Measurements from ENCODE around the gene CMSS1.

The CMSS1 gene

DNA sequence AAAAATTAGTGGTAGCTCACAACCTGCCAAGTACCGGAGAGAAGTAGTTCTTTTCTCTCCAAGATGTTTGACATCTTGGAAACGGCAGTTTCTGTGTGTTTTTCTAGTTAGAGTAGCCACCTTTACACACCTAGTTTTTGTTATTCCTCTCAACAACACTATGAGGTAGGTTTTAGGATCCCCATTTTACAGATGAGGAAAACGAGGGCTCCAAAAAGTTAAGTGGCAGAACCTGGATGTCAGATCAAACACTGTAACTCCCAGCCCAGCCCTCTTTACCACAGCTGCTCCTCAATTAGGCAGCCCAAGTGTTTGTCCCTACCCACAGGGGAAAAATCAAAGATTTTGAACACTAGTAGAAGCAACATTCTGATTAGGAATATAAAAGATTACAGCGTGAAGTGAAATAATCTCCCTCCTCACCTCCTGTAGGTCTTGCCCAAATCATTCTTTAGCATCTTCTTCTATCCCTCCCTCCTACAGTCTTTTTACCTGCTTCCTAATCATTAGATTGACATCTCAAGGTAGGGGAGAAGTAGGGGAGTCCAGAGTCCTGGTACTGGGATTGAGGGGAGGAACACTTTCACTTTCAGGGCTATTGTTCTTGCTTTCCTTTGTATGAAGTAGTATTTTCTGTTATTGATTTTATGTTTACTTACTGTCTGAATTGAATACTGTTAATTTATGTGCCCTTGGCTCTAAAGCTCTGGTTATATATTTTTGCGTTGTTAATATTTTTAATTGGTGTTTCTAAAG, 142.6 kb downstream of the CMSS1 start:
- Histone ChIP-seq H3K27ac (ENCODE audit: low read depth, low read length, severe bottlenecking) (no peak overlapping the region), H3K4me1 (ENCODE audit: control insufficient read depth, insufficient read depth, low read length, poor library complexity, severe bottlenecking) (peaks cover 5% of the 10 kb centered on the region), H3K4me3 (ENCODE audit: extremely low read depth, insufficient read depth, low read length, poor library complexity, severe bottlenecking) (no peak overlapping the region), H3K9me3 (ENCODE audit: control insufficient read depth, low read length) (no peaks in the 10 kb centered on the region), H3K36me3 (ENCODE audit: control insufficient read depth, insufficient read depth, low read length) (no peaks in the 10 kb centered on the region)
- WGBS, 2 experiments (ENCODE audit: insufficient coverage in 2 of 2) = 100% methylated on average over 1 of the region's 5 CpGs; no CpG with 5 or more reads in 1 of the 2 experiments

DNA sequence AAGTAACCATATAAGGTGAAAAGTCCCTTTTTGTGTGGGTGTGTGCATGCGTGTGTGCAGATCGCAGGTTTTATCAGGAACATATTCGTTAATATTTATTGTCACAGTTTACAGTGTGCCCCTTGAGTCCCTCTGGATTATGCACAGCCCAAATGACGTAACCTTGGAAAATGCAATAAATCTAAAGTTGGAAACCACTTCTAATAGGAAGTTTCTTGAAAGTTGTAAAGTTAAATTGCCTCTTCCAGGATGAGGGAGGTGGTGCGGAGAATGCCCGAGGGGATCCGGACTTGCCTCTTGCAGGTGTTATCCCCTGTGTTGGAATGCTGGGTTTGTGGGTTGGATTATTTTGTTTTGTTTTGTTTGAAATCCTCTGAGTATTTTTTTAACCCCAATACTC, 143.3 kb downstream of the CMSS1 start:
- no peaks in the 10 kb centered on the region for H3K9me3 ChIP-seq (ENCODE audit: control insufficient read depth, low read length)
- WGBS, 2 experiments (ENCODE audit: insufficient coverage in 2 of 2) = 94% methylated on average over 5 of the region's 7 CpGs; no CpG with 5 or more reads in 1 of the 2 experiments
- H3K27ac ChIP-seq (ENCODE audit: low read depth, low read length, severe bottlenecking) = no peak overlapping the region
- peaks cover 5% of the 10 kb centered on the region for H3K4me1 ChIP-seq (ENCODE audit: control insufficient read depth, insufficient read depth, low read length, poor library complexity, severe bottlenecking)
- no peak overlapping the region for H3K4me3 ChIP-seq (ENCODE audit: extremely low read depth, insufficient read depth, low read length, poor library complexity, severe bottlenecking)
- no peaks in the 10 kb centered on the region for H3K36me3 ChIP-seq (ENCODE audit: control insufficient read depth, insufficient read depth, low read length)

DNA sequence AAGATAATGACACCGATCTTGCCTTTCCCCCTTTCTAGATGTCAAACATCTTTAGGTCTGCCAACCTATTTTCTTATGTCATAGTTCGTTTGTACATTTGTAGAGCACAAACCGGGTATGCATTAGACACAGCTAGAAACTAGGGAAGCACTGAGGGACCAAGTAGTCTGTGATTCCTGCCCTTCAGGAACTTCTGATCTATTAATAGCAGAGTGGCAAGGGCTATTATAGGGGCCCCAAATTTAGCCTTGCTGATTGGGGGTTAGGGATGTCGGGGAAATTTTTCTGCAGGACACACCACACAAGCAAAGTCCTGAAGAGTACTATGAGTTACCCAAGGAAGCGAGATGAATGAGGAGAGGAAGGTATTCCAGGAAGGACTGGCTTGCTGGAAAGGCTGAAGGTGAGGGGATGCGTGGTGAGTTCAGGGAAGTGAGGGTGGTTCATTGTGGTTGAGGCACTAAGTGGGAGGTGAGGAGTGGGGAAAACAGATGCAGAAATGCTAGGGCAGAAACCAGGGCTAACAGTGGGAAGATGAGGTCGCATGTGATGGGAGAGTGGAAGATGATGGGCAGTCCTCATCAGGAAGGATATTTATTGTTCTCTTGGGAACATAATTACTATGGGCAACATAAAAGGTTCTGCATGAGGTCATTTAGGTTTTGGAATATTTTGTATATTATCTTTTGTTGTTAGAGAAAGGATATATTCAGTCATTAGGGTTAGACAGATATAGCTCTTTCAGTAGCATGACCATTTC, 144.3 kb downstream of the CMSS1 start:
- 92 to 94% methylated on average over 3 to 5 of the region's 7 CpGs for WGBS, 2 experiments (ENCODE audit: insufficient coverage in 2 of 2)
- no peak overlapping the region for H3K4me3 ChIP-seq (ENCODE audit: extremely low read depth, insufficient read depth, low read length, poor library complexity, severe bottlenecking)
- no peak overlapping the region for H3K27ac ChIP-seq (ENCODE audit: low read depth, low read length, severe bottlenecking)
- peaks cover 5% of the 10 kb centered on the region for H3K4me1 ChIP-seq (ENCODE audit: control insufficient read depth, insufficient read depth, low read length, poor library complexity, severe bottlenecking)
- H3K9me3 ChIP-seq (ENCODE audit: control insufficient read depth, low read length) = no peaks in the 10 kb centered on the region
- no peaks in the 10 kb centered on the region for H3K36me3 ChIP-seq (ENCODE audit: control insufficient read depth, insufficient read depth, low read length)

DNA sequence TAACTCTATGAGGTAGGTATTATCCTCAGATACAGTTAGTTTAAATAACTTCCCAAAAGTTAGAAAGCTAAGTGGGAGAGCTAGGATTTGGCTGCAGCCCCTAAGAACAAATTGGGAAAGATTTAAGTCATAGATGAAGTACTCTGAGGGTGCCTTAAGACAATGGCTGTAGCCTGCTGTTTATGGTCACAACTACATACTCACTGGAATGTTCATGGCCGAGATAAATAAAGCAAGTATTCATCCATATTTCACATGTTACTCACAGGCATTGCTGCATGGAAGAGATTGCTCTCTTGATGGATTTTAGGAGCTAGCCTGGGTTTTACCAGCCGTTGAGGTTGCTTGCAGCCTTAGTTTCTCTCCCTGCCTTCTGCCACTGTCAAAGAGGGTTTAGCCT, 145.0 kb downstream of the CMSS1 start:
- peaks cover 12% of the 10 kb centered on the region for H3K4me1 ChIP-seq (ENCODE audit: control insufficient read depth, insufficient read depth, low read length, poor library complexity, severe bottlenecking)
- H3K27ac ChIP-seq (ENCODE audit: low read depth, low read length, severe bottlenecking) = no peak overlapping the region
- H3K4me3 ChIP-seq (ENCODE audit: extremely low read depth, insufficient read depth, low read length, poor library complexity, severe bottlenecking) = no peak overlapping the region
- H3K36me3 ChIP-seq (ENCODE audit: control insufficient read depth, insufficient read depth, low read length) = no peaks in the 10 kb centered on the region
- H3K9me3 ChIP-seq (ENCODE audit: control insufficient read depth, low read length) = no peaks in the 10 kb centered on the region
- WGBS, 2 experiments (ENCODE audit: insufficient coverage in 2 of 2) = 79 to 90% methylated on average over 2 of the region's 2 CpGs

DNA sequence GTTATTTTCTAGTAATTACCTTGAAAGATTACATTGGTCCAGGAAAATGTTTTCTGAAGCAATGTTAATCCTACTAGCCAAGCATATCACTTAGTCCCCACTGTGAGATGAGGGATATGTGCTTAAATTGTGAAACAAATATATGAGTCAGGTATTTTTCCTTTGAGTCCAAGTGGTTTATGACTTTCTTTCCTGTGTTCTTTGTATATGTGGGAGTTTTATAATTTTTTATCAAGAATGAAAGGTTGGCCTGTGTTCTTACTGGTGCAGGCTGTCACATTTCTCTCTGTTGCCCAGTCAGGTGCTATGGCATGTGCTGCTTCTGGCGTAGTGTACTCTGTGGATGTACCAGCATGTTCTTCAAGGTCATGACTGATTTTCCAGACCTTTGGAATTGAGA, 147.4 kb downstream of the CMSS1 start:
- Histone ChIP-seq H3K4me1 (ENCODE audit: control insufficient read depth, insufficient read depth, low read length, poor library complexity, severe bottlenecking) (peaks cover 15% of the 10 kb centered on the region), H3K27ac (ENCODE audit: low read depth, low read length, severe bottlenecking) (no peak overlapping the region), H3K36me3 (ENCODE audit: control insufficient read depth, insufficient read depth, low read length) (no peaks in the 10 kb centered on the region), H3K4me3 (ENCODE audit: extremely low read depth, insufficient read depth, low read length, poor library complexity, severe bottlenecking) (no peak overlapping the region), H3K9me3 (ENCODE audit: control insufficient read depth, low read length) (no peaks in the 10 kb centered on the region)
- 100% methylated on average over 1 of the region's 1 CpG; no CpG with 5 or more reads in 1 of the 2 experiments for WGBS, 2 experiments (ENCODE audit: insufficient coverage in 2 of 2)

DNA sequence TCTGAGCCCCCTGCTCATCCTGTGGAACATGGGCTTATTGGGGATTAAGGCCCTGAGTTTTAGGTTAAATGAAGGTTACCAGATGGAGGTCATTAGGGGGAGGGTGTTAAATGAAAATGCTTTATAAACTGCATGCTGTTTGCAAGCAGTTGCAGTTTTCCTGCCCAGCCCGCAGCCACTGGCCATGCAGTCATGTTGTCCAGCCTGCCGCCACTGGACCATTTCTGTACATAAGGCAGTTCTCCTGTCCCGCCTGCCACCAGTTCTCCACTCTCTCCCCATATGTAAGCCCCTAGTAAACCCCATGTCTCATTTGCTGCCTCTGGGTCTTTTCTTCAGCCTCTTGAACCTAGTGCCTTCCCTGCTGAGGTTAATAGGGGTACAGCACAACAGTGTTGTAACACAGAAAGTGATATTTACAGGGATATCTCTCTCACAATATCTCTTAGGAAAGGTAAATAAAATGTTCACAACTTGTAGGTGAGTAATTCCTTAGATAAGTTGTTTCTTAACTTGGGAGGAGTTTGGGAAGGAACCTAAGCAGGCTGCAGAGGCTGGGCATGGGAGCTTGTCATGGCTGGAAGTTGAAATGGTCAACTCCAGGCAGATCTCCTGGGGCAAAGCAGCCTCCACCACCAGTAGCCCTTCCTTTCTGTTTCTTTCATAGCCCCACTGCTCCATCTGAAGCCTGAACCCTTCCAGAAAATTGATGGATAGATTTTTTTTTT, 148.2 kb downstream of the CMSS1 start:
- Histone ChIP-seq H3K9me3 (ENCODE audit: control insufficient read depth, low read length) (no peaks in the 10 kb centered on the region), H3K36me3 (ENCODE audit: control insufficient read depth, insufficient read depth, low read length) (no peaks in the 10 kb centered on the region), H3K4me1 (ENCODE audit: control insufficient read depth, insufficient read depth, low read length, poor library complexity, severe bottlenecking) (peaks cover 15% of the 10 kb centered on the region), H3K27ac (ENCODE audit: low read depth, low read length, severe bottlenecking) (no peak overlapping the region), H3K4me3 (ENCODE audit: extremely low read depth, insufficient read depth, low read length, poor library complexity, severe bottlenecking) (no peak overlapping the region)
- 88 to 92% methylated on average over 3 of the region's 3 CpGs for WGBS, 2 experiments (ENCODE audit: insufficient coverage in 2 of 2)

DNA sequence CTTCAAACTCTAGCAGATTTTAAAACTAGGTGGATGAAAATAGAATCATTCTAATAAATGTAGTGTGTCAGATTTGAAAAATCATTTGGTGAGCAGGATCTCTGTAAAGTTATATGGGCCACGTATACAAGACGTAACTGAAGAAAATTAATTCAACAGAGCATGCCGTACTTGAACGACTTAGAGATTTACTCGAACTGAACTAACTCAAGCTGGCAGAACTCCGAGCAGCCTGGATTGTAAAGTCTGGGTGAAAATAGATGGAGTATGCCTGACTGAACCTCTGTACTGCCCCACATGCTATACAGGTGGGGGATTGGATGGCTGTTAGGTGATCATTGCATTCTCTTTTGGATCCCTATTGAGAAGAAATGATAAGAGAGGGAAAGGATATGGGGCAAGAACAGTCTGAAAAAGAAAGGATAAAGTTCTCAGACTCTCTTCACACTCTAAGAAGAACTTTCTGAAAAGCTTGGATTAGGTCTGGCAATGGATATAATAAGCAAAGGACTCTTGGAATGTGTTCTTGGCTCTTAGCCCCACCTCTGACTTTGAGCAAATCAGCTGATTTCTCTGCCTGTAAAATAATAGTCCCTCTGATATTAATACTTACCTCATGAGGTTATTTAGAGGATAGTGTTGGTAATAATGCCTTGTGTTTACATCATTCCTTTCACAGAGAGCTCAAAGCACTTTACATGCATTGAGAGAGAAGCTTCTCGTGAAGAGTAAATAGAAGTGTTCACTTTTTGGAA, 149.2 kb downstream of the CMSS1 start:
- Histone ChIP-seq H3K36me3 (ENCODE audit: control insufficient read depth, insufficient read depth, low read length) (no peaks in the 10 kb centered on the region), H3K4me3 (ENCODE audit: extremely low read depth, insufficient read depth, low read length, poor library complexity, severe bottlenecking) (no peak overlapping the region), H3K27ac (ENCODE audit: low read depth, low read length, severe bottlenecking) (no peak overlapping the region), H3K4me1 (ENCODE audit: control insufficient read depth, insufficient read depth, low read length, poor library complexity, severe bottlenecking) (peaks cover 10% of the 10 kb centered on the region), H3K9me3 (ENCODE audit: control insufficient read depth, low read length) (no peaks in the 10 kb centered on the region)
- WGBS, 2 experiments (ENCODE audit: insufficient coverage in 2 of 2) = 97 to 99% methylated on average over 6 to 7 of the region's 7 CpGs

DNA sequence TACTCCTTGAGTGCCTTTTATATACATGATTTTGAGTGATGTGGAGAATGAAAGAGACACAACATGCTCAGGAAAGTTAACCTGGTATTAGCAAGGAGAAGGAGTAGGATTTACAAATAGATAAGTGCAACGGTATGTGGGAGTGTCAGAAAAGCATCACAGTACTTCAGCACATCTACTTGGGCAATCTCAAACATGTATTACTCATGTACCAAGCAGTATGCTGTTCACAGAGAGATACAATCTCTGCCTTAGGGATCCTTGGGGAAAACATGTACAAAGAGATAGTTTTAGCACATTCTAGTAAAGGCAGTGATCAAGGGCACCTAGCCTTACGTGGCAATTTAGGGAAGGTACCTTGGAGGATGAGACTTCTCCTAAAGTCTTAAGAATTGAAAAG, 150.1 kb downstream of the CMSS1 start:
- no peaks in the 10 kb centered on the region for H3K36me3 ChIP-seq (ENCODE audit: control insufficient read depth, insufficient read depth, low read length)
- no peak overlapping the region for H3K4me3 ChIP-seq (ENCODE audit: extremely low read depth, insufficient read depth, low read length, poor library complexity, severe bottlenecking)
- peaks cover 10% of the 10 kb centered on the region for H3K4me1 ChIP-seq (ENCODE audit: control insufficient read depth, insufficient read depth, low read length, poor library complexity, severe bottlenecking)
- no peak overlapping the region for H3K27ac ChIP-seq (ENCODE audit: low read depth, low read length, severe bottlenecking)
- no peaks in the 10 kb centered on the region for H3K9me3 ChIP-seq (ENCODE audit: control insufficient read depth, low read length)
- WGBS, 2 experiments (ENCODE audit: insufficient coverage in 2 of 2) = 100% methylated on average over 1 of the region's 2 CpGs; no CpG with 5 or more reads in 1 of the 2 experiments

- WGBS, 2 experiments (ENCODE audit: insufficient coverage in 2 of 2) = 89 to 94% methylated on average over 3 of the region's 3 CpGs
- H3K36me3 ChIP-seq (ENCODE audit: control insufficient read depth, insufficient read depth, low read length) = no peaks in the 10 kb centered on the region
These were observed 151.5 kb downstream of the CMSS1 start for GRCh38 chr3:99969136-99969535.

GRCh38 chr3:99970198-99970597, 152.5 kb downstream of the CMSS1 start:
- no peak overlapping the region for H3K4me3 ChIP-seq (ENCODE audit: extremely low read depth, insufficient read depth, low read length, poor library complexity, severe bottlenecking)
- no CpG with 5 or more reads among the region's 1 CpG for WGBS, 2 experiments (ENCODE audit: insufficient coverage in 2 of 2)
- H3K36me3 ChIP-seq (ENCODE audit: control insufficient read depth, insufficient read depth, low read length) = no peaks in the 10 kb centered on the region
- H3K9me3 ChIP-seq (ENCODE audit: control insufficient read depth, low read length) = no peaks in the 10 kb centered on the region
- H3K4me1 ChIP-seq (ENCODE audit: control insufficient read depth, insufficient read depth, low read length, poor library complexity, severe bottlenecking) = peaks cover 10% of the 10 kb centered on the region
- H3K27ac ChIP-seq (ENCODE audit: low read depth, low read length, severe bottlenecking) = no peak overlapping the region

More at GRCh38 chr3:99969136-99969535, 151.5 kb downstream of the CMSS1 start:
- H3K27ac ChIP-seq (ENCODE audit: low read depth, low read length, severe bottlenecking) = no peak overlapping the region
- H3K4me3 ChIP-seq (ENCODE audit: extremely low read depth, insufficient read depth, low read length, poor library complexity, severe bottlenecking) = no peak overlapping the region
- peaks cover 10% of the 10 kb centered on the region for H3K4me1 ChIP-seq (ENCODE audit: control insufficient read depth, insufficient read depth, low read length, poor library complexity, severe bottlenecking)
- no peaks in the 10 kb centered on the region for H3K9me3 ChIP-seq (ENCODE audit: control insufficient read depth, low read length)
